GM19397 (cell line): ENCODE results near the gene TNFSF18.

Source experiments
- ATAC-seq: cut with Tn5 transposase; IDR thresholded peaks from one replicate; pipeline ENCODE4 v1.9.1; 2021; ENCODE audit warnings: mild to moderate bottlenecking, moderate library complexity; ENCODE audit not compliant: unreplicated experiment

The TNFSF18 gene

GRCh38 chr1:173042806-173043205 lies 7.9 kb downstream of the TNFSF18 start:
- no peak for ATAC-seq

DNA sequence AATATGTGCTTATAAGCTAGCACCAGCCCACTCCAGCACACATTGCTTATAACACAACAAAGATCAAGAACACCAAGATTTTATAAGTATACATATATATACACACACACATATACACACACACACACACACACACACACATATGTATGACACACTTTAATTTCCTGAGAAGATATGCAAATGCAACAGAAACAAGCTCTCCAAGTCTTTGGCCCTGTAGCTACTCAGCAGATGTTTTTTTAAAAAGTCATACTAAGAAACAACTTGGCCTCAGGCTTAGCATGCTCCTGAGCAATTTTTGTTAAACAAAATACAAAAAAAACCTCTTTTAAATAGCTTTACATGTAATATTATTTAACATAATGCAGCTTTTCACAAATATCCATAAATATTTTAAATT lies 11.1 kb downstream of the TNFSF18 start:
- no peak for ATAC-seq

GRCh38 chr1:173038875-173039554 lies 11.7 kb downstream of the TNFSF18 start:
- ATAC-seq = no peak

- ATAC-seq = no peak
Observed at GRCh38 chr1:173024543-173024942, 26.2 kb downstream of the TNFSF18 start.

GRCh38 chr1:173023343-173023742 lies 27.4 kb downstream of the TNFSF18 start:
- no peak for ATAC-seq

DNA sequence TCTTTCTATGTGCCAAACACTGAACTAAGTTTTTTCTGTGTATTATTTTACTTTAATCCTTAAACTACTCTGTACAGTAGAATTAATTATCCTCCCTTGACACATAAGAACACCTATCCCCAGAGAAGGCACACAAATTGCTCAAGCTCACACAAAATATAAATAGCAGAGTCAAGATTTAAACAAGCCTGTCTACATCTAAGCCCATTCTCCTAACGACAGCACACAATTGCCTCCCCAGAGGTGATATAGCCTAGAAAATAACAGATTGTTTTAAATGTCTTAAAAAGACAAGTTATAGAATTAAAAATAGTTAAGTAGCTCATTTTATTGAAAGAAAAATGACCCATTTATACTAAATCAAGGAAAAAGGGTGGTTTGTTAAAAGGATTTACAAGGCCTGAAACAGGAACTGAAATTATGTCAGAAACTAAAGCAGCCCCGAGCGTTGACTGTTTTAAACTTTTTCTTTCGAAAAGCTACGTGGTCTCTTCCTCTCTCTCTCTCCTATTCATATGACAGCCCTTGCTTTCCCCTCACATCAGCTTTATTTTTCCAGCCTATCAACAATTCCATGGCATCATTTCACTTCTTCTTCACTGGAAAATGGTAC lies 30.5 kb downstream of the TNFSF18 start:
- ATAC-seq = peak; percentile 89

GRCh38 chr1:173017792-173018191 lies 32.9 kb downstream of the TNFSF18 start:
- ATAC-seq = no peak

- no peak for ATAC-seq
Observed at GRCh38 chr1:173016419-173016818, 34.3 kb downstream of the TNFSF18 start.

- no peak for ATAC-seq
Observed at GRCh38 chr1:173015629-173016028, 35.1 kb downstream of the TNFSF18 start.

DNA sequence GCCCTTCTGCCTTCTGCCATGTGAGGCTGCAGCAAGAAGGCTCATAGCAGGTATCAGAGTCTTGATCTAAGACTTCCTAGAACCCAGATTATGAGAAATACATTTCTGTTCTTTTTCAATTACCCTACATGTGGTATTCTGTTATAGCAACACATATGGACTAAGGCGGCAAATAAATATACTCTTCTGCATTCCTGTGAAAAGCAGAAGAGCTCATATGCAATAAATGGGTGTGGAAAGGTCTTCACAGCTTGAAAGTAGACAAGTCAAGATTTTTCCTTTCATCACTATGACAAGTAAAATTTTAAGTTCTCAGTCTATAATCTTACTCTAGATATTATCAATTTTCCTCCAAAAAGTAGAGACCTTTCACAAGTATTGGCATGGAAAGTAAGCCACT lies 36.6 kb downstream of the TNFSF18 start:
- ATAC-seq = no peak

- no peak for ATAC-seq
Observed at GRCh38 chr1:173012126-173012525, 38.6 kb downstream of the TNFSF18 start.

DNA sequence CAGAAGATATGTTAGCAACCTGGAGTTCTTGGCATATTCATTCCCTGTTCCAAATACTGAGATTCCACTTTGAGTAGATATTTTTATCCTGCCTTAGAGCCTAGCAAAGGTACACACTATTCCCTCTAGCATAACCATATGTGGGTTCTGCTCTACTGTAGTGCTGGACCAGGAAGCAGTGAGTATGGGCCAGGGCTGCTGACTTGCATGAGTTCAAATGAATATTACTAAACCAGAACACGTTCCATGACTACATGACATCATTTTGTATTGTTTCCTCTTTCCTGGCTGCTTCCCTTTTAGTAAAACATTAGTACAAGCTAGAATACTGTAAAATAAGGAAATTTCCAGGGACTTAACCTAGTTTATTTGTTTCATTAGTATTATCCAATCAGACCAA lies 41.1 kb downstream of the TNFSF18 start:
- ATAC-seq = no peak

GRCh38 chr1:173005196-173005864 lies 45.4 kb downstream of the TNFSF18 start:
- no peak for ATAC-seq

DNA sequence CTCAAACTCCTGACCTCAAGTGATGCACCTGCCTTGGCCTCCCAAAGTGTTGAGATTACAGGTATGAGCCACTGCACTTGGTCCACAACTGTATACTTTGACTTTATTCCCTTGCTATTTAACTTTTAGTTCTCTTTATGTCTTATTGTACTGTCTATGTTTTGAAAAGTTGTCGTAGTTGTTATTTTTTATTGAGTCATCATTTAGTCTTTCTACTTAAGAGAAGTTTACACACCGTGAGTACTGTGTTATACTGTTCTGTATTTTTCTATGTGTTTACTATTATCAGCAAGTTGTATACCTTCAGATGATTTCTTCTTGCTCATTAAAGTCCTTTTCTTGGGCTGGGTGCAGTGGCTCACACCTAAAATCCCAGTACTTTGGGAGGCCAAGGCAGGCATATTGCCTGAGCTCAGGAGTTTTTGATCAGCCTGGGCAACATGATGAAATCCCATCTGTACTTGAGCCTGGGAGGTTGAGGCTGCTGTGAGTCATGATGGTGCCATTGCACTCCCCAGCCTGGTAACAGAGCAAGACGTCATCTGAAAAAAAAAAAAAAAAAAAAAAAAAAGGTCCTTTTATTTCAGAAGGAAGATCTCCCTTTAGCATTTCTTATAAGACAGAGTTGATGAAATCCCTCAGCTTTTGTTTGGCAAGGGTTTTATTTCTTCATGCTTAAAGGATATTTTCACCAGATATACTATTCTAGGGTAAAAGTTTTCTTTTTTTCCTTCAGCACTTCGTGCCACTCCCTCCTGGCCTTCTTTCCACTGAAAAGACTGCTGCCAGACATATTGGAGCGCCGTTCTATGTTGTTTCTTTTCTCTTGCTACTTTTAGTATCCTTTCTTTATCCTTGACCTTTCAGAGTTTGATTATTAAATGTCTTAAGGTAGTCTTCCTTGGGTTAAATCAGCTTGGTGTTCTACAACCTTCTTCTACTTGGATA lies 47.6 kb downstream of the TNFSF18 start:
- no peak for ATAC-seq

- ATAC-seq = no peak
Observed at GRCh38 chr1:172999349-172999748, 51.4 kb downstream of the TNFSF18 start.

GRCh38 chr1:172997941-172998361 lies 52.8 kb downstream of the TNFSF18 start:
- no peak for ATAC-seq

DNA sequence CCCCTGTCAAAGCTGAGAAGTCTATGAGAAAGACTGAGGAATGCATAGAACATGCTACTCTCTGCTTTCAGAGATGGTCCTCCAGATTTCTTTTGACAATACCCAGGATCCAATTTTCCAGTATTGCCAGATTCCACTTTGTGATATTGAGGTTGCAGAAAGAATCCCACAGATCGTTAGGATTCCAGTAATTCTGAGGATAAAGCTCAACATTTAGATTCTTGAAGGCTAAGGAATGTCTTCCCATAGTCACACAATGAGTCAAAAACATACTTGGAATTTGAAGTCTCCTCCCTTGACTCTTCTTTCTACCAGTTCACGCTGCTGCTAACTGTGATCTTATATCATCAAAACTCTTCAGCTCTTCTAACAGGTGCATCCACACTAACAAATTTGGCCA lies 57.1 kb downstream of the TNFSF18 start:
- ATAC-seq = no peak

DNA sequence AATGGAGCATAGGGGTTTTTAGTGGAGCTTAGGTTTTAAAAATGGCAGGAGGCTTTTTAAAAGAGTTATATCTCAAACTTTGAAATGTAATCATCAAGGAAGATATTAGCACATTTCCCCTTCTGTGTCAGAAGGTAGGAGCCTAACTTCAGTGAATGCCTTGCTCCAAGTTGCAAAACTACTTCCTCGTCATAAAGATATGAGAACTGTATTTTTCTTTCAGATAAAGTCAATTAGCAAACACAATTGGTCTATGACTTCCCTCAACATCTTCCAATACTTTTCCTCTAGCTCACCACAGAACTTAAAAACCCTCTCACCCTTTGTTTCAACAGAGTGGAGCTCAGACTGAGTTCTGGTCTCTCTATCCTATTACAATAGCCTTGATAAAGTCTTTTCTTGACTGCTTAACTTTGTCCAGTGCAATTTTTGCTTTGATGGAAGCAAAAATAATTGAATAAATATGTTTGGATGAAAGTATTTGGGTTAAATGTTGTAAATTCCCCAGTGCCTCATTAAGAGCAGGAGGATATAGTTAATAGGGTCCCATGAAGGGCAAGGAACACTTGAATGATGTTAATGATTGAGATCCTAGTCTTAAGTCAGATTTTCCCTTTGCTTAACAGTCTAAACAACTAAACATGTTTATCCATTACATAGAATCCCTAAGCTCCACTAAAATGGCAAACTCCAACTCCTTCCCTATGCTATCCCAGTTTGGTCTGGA lies 58.9 kb downstream of the TNFSF18 start:
- ATAC-seq = no peak

DNA sequence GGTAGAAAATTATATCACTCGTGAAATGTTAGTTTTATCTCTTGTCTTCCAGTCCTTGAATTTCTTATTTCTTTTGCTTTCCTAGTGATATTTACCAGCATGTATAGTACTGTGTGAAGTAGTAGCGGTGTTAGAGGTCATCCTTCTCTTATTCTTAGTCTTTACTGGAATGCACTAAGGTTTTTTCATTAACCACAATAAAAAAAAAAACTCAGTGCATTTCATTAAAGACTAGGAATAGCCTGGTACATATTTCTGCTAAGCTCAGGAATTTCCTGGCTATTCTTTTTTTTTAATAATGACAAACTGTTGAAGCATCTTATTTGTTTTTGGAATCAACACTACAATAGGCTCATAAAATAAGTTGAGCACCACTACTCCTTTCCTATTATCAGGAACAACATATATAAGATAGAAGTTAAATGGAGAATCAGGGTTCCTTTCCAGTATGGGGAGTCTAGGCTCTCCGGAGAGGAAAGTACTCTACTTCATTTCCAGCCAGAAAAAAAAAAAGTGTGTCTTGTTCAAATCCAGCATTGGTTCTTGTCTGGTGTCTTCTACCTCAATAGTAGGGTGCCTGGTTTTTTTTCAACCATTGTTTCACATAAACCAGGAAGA lies 60.0 kb downstream of the TNFSF18 start:
- ATAC-seq = no peak
